Measurements from ENCODE around the gene HES2.
"Not testable (repeated sequence)": the region's sequence is repeated elsewhere in the genome, so short reads cannot be mapped to it uniquely, and the experiment has no call there.

The HES2 gene

DNA sequence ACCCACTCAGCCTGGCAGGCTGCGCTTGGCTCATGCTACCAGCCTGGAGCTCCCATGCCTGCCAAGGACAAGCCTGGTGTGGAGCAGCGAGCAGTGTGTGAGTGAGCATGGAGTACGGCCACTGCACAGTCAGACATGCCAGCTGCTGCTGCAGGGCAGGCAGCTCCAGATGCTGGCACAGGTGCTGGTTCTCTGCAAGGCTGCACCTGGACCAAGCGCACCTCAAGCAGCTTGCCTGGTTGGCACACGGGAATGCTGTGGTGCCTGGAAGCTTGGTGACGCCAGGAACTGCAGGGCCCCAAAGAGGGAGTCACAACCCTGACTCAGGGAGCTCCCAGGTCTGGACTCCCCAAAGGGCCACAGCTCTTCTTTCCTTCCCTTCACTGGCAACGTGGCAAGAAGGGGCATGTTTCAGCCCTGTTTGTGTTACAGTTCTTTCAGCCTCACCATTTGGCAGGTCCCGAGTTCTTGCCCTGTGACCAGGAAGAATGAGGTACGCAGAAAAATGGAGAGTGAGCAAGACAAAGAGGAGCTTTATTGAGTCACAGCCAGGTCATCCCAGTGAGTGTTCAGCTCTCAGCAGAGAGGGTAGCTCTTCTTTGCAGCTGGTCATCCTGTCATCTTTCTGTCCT lies 52.2 kb downstream of the HES2 start:
- Histone ChIP-seq H3K9ac (ENCODE audit: insufficient read length, low read depth) (no peak overlapping the region), H3K27me3 (ENCODE audit: insufficient read depth, insufficient read length) (no peaks in the 10 kb centered on the region)
- no peak for DNase-seq (ENCODE audit: low read depth, low spot score)

DNA sequence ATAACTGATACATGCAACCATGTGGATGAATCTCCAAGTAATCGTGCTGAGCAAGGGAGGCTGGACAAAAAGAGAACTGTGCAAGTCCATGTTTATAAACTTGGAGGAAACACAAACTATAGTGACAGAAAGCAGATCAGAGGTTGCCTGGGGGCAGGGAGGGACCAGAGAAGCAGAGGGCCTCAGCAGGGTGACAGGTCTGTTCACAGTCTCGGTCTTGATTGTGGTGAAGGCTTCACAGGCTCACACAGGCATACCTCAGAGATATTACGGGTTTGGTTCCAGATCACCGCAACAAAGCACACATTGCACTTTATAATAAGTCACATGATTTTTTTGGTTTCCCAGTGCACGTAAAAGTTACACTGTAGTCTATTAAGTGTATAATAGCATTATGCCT lies 54.7 kb downstream of the HES2 start:
- H3K9me3 ChIP-seq (ENCODE audit: insufficient read depth, low read length) = no peaks in the 10 kb centered on the region; the same call in 1 of the 2 replicates
- H3K4me1 ChIP-seq (ENCODE audit: insufficient read depth, insufficient read length) = no peaks in the 10 kb centered on the region
- no peaks in the 10 kb centered on the region for H3K27me3 ChIP-seq (ENCODE audit: insufficient read depth, insufficient read length)
- no peak overlapping the region for H3K4me3 ChIP-seq (ENCODE audit: insufficient read length, low read depth)
- DNase-seq (ENCODE audit: low read depth, low spot score) = no peak
- no peak for TF ChIP-seq YY1 (IDR thresholded peaks at IDR 0.05; ENCODE audit: insufficient read depth, insufficient read length)
- no peak for TF ChIP-seq SUZ12 (IDR thresholded peaks at IDR 0.05; ENCODE audit: extremely low read depth, insufficient read depth, insufficient read length)
- TF ChIP-seq ZNF274 (IDR thresholded peaks at IDR 0.05; ENCODE audit: low read depth, low read length) = no peak
- no peak overlapping the region for H3K9ac ChIP-seq (ENCODE audit: insufficient read length, low read depth)
- H3K36me3 ChIP-seq (ENCODE audit: insufficient read depth, insufficient read length, low read length) = no peaks in the 10 kb centered on the region

More for the DNA sequence above, 52.2 kb downstream of the HES2 start:
- H3K9me3 ChIP-seq (ENCODE audit: insufficient read depth, low read length) = no peaks in the 10 kb centered on the region; the same call in 1 of the 2 replicates
- no peak overlapping the region for H3K4me3 ChIP-seq (ENCODE audit: insufficient read length, low read depth)
- no peaks in the 10 kb centered on the region for H3K4me1 ChIP-seq (ENCODE audit: insufficient read depth, insufficient read length)
- H3K36me3 ChIP-seq (ENCODE audit: insufficient read depth, insufficient read length, low read length) = no peaks in the 10 kb centered on the region
- TF ChIP-seq SUZ12 (IDR thresholded peaks at IDR 0.05; ENCODE audit: extremely low read depth, insufficient read depth, insufficient read length) (no peak), YY1 (IDR thresholded peaks at IDR 0.05; ENCODE audit: insufficient read depth, insufficient read length) (no peak), ZNF274 (IDR thresholded peaks at IDR 0.05; ENCODE audit: low read depth, low read length) (no peak)

DNA sequence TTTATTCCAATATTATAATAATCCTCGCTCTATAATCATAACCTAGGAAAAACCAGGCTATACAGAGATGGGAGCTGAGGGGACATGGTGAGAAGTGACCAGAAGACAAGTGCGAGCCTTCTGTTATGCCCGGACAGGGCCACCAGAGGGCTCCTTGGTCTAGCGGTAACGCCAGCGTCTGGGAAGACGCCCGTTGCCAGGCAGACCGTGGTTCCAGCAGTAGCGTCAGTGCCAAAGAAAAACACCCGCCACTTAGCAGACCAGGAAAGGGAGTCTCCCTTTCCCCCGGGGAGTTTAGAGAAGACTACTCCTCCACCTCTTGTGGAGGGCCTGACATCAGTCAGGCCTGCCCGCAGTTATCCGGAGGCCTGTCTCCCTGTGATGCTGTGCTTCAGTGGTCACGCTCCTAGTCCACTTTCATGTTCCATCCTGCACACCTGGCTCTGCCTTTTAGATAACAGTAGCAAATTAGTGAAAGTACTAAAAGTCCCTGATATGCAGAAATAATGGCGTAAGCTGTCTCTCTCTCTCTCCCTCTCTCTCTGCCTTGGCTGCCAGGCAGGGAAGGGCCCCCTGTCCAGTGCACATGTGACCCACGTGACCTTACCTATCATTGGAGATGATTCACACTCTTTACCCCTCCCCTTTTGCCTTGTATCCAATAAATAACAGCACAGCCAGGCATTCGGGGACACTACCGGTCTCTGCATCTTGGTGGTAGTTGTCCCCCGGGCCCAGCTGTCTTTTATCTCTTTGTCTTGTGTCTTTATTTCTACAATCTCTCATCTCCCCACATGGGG lies 56.4 kb downstream of the HES2 start:
- not testable (repeated sequence) for H3K9me3 ChIP-seq (ENCODE audit: insufficient read depth, low read length); DNase-seq (ENCODE audit: low read depth, low spot score); H3K9ac ChIP-seq (ENCODE audit: insufficient read length, low read depth); H3K27me3 ChIP-seq (ENCODE audit: insufficient read depth, insufficient read length); H3K36me3 ChIP-seq (ENCODE audit: insufficient read depth, insufficient read length, low read length); H3K4me3 ChIP-seq (ENCODE audit: insufficient read length, low read depth); H3K4me1 ChIP-seq (ENCODE audit: insufficient read depth, insufficient read length)

Data from NT2/D1 (cell line).